ENCODE measurements around the gene PGBD4. TPM values are rescaled to one million over a fixed set of nuclear protein-coding genes. Genes with fewer than 3 reads are reported as not detected.

Gene PGBD4
- 1 to 10 TPM; 1.4 to 2.0 (median 1.7) TPM for total RNA-seq
- long read RNA-seq, donor 1, full-length matches to known transcripts, result 1 of 2 reads
- long read RNA-seq, donor 1, partial matches to known transcripts, result 0 of 2 reads
- long read RNA-seq, donor 1, other reads (novel, unspliced or antisense), result 1 of 2 reads
- long read RNA-seq, donor 2, result 0 reads

DNA sequence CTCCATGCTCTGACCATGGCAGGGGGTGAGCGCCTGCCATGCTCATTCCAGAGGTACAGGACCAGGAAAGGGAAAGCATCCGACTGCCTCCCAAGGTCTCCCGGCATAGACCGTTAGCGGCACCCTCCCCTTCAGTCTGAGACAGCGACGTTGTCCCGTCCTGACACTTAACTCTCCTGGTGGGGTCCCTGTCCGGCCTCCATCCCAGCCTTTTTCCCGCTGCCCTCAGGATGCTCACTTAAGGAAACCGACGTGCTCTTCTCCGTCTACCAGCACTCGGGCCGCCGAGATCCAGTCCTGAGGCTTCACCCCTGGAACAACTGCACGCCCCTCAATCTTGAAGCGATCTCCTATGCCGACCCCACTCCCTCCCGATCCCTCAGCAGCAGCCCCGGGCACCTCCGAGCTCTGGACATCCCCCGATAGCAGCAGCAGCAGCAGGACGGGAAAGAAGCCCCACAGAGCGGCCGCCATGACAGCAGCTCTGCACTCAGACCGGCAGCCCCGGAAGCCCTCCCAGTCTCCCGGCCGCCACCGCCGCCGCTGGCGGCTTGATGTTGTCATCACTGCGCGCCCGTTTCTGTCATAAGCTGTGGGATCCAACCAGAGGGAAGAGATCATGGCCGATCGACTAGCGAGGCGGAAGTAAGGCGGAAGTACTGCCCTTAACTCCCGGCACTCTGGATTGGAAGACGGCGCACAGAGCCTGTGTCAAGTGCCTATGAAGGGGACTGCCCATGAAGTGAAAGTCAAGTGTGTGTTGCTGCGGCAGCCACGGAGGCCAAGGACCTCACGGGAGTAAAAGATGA is at the start of gene PGBD4, which contains the start of gene EMC7:
PGBD4 (plus strand) TSS at position 718 of the 809 bp plus-strand sequence. CDS start 449 bp downstream, outside the sequence.
EMC7 (minus strand) TSS at position 497 of the 809 bp plus-strand sequence; CDS start at position 474, 23 bp downstream.
- peaks cover 12% of the 10 kb centered on the region for H3K4me1 ChIP-seq (ENCODE audit: low read depth)
- TF ChIP-seq, protein P1, sequence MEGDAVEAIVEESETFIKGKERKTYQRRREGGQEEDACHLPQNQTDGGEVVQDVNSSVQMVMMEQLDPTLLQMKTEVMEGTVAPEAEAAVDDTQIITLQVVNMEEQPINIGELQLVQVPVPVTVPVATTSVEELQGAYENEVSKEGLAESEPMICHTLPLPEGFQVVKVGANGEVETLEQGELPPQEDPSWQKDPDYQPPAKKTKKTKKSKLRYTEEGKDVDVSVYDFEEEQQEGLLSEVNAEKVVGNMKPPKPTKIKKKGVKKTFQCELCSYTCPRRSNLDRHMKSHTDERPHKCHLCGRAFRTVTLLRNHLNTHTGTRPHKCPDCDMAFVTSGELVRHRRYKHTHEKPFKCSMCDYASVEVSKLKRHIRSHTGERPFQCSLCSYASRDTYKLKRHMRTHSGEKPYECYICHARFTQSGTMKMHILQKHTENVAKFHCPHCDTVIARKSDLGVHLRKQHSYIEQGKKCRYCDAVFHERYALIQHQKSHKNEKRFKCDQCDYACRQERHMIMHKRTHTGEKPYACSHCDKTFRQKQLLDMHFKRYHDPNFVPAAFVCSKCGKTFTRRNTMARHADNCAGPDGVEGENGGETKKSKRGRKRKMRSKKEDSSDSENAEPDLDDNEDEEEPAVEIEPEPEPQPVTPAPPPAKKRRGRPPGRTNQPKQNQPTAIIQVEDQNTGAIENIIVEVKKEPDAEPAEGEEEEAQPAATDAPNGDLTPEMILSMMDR (IDR thresholded peaks at IDR 0.05), result peak; percentile 6
- DNase-seq (peak; percentile 98 to 99 (median 99)), ATAC-seq (peak; percentile 99)
- no peaks in the 10 kb centered on the region for H3K36me3 ChIP-seq (ENCODE audit: low read depth)
- intact Hi-C loops (cut with DNase I, micrococcal nuclease), result loop anchor here (5.0 to 10.0 kb wide), 2 partner anchors 113 to 121 kb away; partner anchors contain the start of gene KATNBL1 (in 1 of the 2)
- no peaks in the 10 kb centered on the region for H3K9me3 ChIP-seq
- peak within 1 kb of the TSS; percentile 67 for H3K4me3 ChIP-seq

DNA sequence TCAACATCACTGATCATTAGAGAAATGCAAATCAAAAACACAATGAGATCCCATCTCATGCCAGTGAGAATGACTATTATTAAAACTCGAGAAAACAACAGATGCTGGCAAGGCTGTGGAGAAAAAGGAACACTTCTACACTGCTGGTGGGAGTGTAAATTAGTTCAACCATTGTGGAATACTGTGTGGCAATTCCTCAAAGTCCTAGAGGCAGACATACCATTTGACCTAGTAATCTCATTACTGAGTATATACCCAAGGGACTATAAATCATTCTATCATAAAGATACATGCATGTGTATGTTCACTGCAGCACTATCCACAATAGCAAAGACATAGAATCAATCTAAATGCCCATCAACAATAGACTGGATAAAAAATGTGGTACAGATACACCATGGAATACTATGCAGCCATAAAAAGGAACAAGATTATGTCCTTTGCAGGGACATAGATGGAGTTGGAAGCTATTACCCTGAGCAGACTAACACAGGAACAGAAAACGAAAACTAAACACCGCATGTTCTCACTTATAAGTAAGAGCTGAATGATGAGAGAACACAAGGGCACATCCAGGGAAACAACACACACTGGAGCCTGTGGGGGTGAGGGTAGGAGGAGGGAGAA is 47.7 kb upstream of the PGBD4 start:
- Histone ChIP-seq H3K4me3 (no peak overlapping the region), H3K36me3 (ENCODE audit: low read depth) (no peaks in the 10 kb centered on the region), H3K9me3 (peaks cover 15% of the 10 kb centered on the region), H3K4me1 (ENCODE audit: low read depth) (no peaks in the 10 kb centered on the region)
- intact Hi-C loops (cut with DNase I, micrococcal nuclease), result no loop called here
- TF ChIP-seq, protein P1 (IDR thresholded peaks at IDR 0.05), result no peak
- ATAC-seq, result no peak
- DNase-seq, result no peak

DNA sequence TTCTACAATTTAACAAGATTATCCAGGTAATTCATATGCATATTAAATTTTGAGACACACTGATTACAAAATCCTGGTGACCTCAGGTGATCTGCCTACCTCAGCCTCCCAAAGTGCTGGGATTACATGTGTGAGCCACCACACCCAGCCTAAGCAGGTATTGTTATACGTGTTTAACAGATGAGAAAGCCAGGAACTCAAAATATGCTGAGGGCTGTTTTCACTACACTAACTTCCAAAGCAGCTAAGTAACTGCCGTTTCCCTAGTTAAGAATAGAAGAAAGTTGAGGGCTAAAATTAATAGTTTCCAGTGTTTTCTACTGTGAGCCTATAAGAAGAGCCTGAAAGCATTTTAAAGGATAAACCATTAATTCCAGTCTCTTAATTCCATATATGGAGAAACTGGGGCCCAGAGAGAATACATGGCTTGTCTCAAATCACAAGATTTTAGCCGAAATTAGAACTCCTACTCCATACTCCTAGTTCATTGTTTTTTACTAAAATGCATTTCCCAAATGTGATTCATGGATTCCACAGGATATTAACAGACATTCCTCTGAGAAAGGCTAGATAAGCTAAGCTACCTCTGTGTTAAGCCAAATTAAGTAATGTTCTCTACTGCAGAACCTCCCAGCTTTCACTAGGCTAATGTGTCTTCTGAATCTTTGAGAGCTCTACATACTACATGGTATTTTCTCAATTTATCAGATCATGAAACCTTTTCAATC is 45.9 kb upstream of the PGBD4 start:
- H3K4me3 ChIP-seq, result no peak overlapping the region
- no peaks in the 10 kb centered on the region for H3K4me1 ChIP-seq (ENCODE audit: low read depth)
- peaks cover 4% of the 10 kb centered on the region for H3K9me3 ChIP-seq
- no peaks in the 10 kb centered on the region for H3K36me3 ChIP-seq (ENCODE audit: low read depth)
- DNase-seq, result no peak
- intact Hi-C loops (cut with DNase I, micrococcal nuclease), result no loop called here
- TF ChIP-seq, protein P1 (IDR thresholded peaks at IDR 0.05), result no peak
- no peak for ATAC-seq

DNA sequence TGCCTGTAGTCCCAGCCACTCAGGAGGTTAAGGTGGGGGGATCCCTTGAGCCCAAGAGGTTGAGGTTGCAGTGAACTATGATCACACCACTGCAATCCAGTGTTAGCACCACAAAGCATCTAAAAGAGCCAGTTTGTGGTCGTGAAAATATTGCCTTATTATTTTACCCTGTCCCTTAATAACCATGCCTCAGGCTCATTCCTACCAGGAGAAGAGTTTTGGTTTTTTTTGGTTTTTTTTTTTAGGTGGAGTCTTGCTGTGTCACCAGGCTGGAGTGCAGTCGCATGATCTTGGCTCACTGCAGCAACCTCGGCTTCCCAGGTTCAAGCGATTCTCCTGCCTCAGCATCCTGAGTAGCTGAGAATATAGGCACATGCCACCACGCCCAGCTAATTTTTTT is 45.0 kb upstream of the PGBD4 start:
- no peak for DNase-seq
- ATAC-seq, result no peak
- no peaks in the 10 kb centered on the region for H3K4me1 ChIP-seq (ENCODE audit: low read depth)
- H3K4me3 ChIP-seq, result no peak overlapping the region
- TF ChIP-seq, protein P1 (IDR thresholded peaks at IDR 0.05), result no peak
- H3K9me3 ChIP-seq, result no peaks in the 10 kb centered on the region
- H3K36me3 ChIP-seq (ENCODE audit: low read depth), result no peaks in the 10 kb centered on the region
- intact Hi-C loops (cut with DNase I, micrococcal nuclease), result no loop called here

DNA sequence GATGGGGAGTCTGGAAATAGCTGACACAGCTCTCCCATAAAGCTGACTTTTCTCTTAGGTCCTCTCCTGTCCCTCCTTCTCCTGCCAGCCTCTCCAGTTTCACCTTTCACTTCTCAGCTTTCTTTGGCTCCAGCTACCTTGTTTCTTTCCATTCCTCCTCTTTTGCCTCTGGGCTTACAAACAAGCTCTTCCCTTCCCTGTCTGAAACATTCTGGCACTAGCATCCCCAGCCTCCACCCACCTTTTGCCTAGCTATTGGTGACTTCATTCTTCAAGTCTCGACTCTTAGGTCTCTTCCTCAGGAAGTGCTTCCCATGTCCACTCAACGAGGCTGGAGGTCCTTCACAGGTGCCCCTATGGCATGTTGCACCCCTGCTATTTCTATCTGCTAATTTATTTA is 42.4 kb upstream of the PGBD4 start:
- ATAC-seq, result no peak
- Histone ChIP-seq H3K36me3 (ENCODE audit: low read depth) (no peaks in the 10 kb centered on the region), H3K4me3 (no peak overlapping the region), H3K4me1 (ENCODE audit: low read depth) (no peaks in the 10 kb centered on the region), H3K9me3 (no peaks in the 10 kb centered on the region)
- no peak for DNase-seq
- intact Hi-C loops (cut with DNase I, micrococcal nuclease), result no loop called here
- TF ChIP-seq, protein P1 (IDR thresholded peaks at IDR 0.05), result no peak

Measured in mucosa of descending colon (tissue), 3 donors.